GM21526 (cell line): Measurements from ENCODE around the gene PIK3CD.
"Not testable (repeated sequence)": the region's sequence is repeated elsewhere in the genome, so short reads cannot be mapped to it uniquely, and the experiment has no call there.

Experiments
- ATAC-seq: cut with Tn5 transposase; IDR thresholded peaks from one replicate; pipeline ENCODE4 v1.9.1; 2021; ENCODE audit warnings: moderate library complexity; ENCODE audit not compliant: unreplicated experiment, low FRiP score

The PIK3CD gene

GRCh38 chr1:9653491-9654050 lies 2.0 kb downstream of the PIK3CD start:
- no peak for ATAC-seq

DNA sequence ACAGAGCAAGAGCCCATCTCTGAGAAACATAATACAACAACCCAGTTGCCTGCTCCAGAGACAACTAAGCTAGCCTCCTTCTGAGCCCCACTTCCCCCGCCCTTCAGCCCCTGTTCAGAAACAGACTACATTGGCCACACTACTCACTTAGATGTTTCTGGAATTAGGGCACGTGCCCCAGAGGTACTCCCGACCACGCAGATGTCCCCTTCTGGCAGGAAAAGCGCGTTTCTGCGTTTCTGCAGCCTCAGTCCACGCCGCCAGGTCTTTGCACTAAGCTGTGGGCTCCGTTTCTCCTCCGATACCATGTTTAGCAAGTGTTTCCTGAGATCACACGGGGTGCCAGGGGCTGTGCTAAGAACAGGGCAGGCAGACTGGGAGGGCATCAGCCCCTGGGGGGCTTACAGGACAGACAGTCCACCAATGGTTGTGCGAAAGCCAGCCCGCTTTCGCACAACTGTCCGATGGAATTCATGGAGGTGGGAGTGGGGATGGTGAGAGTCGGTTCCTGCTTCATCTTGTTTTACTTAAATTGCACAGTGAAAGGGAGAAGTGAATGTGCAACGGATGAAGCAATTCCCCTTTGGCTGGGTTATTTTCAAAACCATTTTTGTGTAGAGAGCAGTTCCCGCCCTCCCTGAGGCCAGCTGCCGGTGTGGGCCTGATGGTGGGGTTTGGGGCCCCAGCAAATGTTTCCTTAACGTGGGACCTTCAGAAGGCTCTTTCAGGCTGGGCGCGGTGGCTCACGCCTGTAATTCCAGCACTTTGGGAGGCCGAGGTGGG lies 2.7 kb downstream of the PIK3CD start:
- no peak for ATAC-seq

DNA sequence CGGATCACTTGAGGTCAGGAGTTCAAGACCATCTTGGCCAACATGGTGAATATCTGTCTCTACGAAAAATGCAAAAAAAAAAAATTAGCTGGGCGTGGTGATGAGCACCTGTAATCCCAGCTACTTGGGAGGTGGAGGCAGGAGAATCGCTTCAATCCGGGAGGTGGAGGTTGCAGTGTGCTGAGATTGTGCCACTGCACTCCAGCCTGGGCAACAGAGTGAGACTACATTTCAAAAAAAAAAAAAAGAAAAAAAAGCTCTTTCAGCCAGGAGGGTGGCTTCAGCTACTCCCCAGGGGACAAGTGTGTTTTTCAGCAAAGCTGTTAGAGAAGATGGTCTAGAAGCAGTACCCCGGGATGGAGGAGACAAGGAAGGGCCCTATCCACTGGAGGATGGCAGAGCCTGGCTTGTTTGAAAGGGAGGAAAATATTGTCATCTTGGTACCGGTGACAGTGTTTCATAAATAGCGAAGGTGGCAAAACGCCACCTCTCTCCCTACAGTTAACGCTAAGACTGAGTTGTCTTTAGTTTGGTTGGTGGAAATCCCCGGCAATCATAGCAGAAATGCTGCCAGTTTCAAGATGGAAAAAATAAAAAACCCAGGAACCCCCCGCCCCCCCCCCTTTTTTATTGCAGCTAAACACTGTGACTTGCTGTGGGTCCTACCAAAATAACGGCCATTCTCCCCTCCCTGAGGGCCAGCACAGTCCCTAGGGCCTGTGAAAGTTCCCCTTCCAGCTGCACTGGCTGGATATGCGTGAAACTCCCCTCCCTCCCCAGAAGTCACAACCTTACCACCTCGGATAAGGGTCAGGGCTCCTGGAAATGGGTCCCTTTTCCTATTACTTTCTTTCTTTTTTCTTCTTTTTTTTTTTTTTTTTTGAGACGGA lies 3.5 kb downstream of the PIK3CD start:
- no peak for ATAC-seq

- ATAC-seq: no peak
Measured at GRCh38 chr1:9655836-9656235, 4.3 kb downstream of the PIK3CD start.

- no peak for ATAC-seq
Measured at GRCh38 chr1:9657521-9658032, 6.0 kb downstream of the PIK3CD start.

- no peak for ATAC-seq
Measured at GRCh38 chr1:9658199-9658598, 6.7 kb downstream of the PIK3CD start.

GRCh38 chr1:9659328-9659727 lies 7.8 kb downstream of the PIK3CD start:
- ATAC-seq: no peak

DNA sequence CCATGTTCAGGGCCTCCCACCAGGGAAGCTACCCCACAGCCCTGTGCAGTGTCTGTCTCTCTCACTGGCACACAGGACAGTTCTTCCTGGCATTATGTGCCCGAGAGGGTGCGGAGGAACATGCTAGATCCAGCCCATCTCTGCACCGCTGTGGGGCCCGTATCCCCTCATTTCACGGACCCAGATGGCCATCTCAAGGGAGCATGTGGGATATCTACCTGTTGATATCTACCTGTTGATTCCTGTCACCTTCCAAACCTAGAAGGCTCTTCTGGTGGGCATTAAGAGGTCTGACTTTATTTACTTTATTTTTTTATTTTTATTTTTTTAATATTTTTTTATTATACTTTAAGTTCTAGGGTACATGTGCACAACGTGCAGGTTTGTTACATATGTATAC lies 11.7 kb downstream of the PIK3CD start:
- ATAC-seq: no peak

DNA sequence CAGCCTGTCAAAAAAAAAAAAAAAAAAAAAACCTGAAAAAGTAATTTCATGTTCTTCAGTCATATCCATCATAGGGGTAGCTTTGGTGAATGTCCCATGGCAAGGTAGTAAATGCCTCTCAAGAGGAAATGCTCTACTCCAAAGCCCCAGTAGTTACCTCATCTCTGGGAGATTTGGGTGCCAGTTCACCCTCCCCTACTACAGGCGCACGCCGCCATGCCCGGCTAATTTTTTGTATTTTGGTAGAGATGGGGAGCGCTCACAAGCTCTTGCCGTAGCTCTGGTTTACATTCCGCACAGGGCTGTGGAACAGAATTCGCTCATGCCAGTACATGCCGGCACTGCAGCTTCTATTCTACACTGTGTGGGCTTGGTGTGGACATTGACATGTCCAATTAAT lies 13.7 kb downstream of the PIK3CD start:
- ATAC-seq: no peak

DNA sequence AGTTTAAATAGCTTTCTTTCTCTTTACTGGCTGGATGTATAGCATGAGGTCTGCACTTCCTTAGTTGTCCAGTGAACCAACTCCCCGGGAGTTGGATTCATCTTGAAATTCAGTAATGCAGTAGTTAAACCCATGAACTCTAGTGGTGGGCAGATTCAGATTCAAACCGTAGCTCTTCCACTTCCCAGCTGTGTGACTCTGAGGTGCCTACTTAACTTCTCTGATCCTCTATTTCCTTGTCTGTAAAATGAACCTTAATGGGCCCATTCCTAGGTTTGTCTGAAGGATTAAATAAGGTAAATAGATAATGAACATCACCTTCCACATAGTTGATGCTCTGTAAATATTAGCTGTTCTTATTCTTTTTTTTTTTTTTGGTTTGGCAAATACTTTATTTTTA lies 16.5 kb downstream of the PIK3CD start:
- ATAC-seq: no peak

DNA sequence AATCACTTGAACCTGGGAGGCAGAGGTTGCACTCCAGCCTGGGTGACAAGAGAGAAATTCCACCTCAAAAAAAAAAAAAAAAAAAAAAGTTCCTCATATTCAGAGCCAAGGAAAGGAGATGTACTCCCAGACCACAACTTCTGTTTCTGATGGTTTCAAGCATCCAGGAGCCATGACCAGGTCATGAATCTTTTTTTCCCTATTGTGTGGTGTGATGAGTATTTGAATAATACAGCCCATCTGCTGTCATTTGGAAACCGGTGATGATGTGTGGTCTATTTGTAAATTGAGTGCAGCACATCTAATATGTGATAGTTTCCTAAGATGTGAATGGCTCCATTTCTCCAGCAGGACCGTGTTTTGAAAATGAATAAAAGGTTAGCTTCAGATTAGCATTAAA lies 18.6 kb downstream of the PIK3CD start:
- no peak for ATAC-seq

GRCh38 chr1:9671377-9672140 lies 20.0 kb downstream of the PIK3CD start:
- no peak for ATAC-seq

GRCh38 chr1:9672444-9672843 lies 20.9 kb downstream of the PIK3CD start:
- no peak for ATAC-seq

DNA sequence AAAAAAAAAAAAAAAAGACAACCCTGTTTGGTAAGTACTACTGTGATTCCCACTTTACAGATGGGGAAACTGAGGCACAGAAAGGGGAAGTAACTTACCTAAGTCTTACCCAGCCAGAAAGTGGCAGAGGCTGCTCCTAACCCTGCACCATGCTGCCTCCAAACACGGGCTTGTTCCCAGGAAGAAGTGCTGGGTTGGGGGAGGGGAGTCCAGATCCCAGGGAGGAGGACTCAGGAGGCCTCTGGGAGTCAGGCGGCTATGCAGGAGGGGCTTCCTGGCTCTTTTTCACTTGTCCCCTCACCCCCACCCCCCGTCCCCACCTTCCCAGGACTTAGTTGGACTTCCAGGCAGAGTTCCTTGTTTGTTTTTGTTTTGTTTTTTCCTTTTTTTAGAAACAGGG lies 23.9 kb downstream of the PIK3CD start:
- no peak for ATAC-seq

DNA sequence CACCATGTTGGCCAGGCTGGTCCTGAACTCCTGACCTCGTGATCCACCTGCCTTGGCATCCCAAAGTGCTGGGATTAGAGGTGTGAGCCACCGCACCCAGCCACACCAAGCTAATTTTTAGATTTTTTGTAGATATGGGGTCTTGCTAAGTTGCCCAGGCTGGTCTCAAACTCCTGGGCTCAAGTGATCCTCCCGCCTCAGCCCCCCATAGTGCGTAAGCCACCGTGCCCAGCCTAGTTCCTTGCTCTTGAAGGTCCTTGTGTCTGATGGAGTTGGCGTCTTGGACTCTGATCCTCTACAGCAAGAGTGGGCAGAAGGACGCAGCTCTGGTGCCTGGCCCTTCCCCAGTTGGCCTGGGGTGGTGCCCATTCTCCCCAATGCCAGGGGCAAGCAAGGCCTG lies 24.6 kb downstream of the PIK3CD start:
- ATAC-seq: not testable (repeated sequence)

GRCh38 chr1:9676815-9677393 lies 25.4 kb downstream of the PIK3CD start:
- no peak for ATAC-seq

DNA sequence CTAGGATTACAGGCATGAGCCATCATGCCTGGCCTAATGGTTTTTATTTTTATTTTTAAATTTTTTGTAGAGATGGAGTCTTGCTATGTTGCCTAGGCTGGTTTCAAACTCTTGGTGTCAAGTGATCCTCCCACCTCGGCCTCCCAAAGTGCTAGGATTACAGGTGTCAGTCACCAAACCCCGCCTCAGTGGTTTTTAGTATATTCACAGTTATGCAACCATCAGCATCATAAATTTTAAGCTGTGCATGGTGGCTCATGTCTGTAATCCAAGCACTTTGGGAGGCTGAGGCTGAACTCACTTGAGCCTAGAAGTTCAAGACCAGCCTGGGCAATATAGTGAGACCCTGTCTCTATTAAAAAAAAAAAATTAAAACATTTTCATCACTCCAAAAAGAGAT lies 28.6 kb downstream of the PIK3CD start:
- no peak for ATAC-seq

GRCh38 chr1:9680828-9681227 lies 29.3 kb downstream of the PIK3CD start:
- no peak for ATAC-seq

DNA sequence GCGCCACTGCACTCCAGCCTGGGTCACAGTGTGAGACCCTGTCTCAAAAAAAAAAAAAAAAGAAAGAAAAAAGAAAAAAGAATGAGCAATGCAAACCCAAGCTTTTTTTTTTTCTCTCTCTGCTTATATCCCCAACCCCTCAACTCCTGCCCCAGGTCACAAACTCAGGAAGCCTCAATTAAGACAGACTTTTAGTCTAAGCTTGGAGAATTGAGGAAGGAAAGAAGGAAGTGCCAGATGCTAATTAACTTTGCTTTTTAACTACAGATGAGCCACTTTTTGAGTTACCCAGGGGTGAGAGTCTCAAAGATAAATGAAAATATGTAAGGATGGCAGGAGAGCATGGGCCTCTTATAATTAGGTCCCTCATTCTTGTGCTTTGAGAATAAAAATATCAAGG lies 33.3 kb downstream of the PIK3CD start:
- ATAC-seq: no peak
